CD8-positive, alpha-beta memory T cell (primary cell): ENCODE data around the gene FANCL. TPM values are rescaled to one million over a fixed set of nuclear protein-coding genes. Genes with fewer than 3 reads are reported as not detected.
"Not testable (repeated sequence)": the region's sequence is repeated elsewhere in the genome, so short reads cannot be mapped to it uniquely, and the experiment has no call there.

Experiments used
- CTCF ChIA-PET: fragments of 350-600 bp; sonication (Branson Sonifier 250); formaldehyde crosslinking; loops from one replicate; lab custom pipeline; 2021; ENCODE audit warnings: antibody characterized with exemption; lab: Charles Lee
- POLR2A ChIA-PET: fragments of 350-600 bp; sonication (Branson Sonifier 250); formaldehyde crosslinking; loops from one replicate; lab custom pipeline; 2021; ENCODE audit warnings: antibody characterized with exemption; lab: Charles Lee
- DNase-seq, 5 donors: peaks; one replicate each; pipeline versions ENCODE4 v3.0.0 to v3.0.0-alpha.2; 2020 to 2022; ENCODE audit warnings: mixed read lengths in 1 of 5
- H3K27ac ChIP-seq: one replicate; pipeline ENCODE4 v1.7.0; 2013; ENCODE audit warnings: low read depth, mild to moderate bottlenecking, low read length, moderate library complexity
- H3K27me3 ChIP-seq: 2 replicates; pipeline ENCODE4 v1.7.0; 2013; ENCODE audit warnings: low read length, mild to moderate bottlenecking; ENCODE audit not compliant: insufficient read depth, poor library complexity, severe bottlenecking
- H3K36me3 ChIP-seq: 2 replicates; pipeline ENCODE4 v1.7.0; 2013; ENCODE audit warnings: mild to moderate bottlenecking, low read length, moderate library complexity; ENCODE audit not compliant: insufficient read depth
- H3K4me1 ChIP-seq: 2 replicates; pipeline ENCODE4 v1.7.0; 2013; ENCODE audit warnings: mild to moderate bottlenecking, low read length, moderate library complexity; ENCODE audit not compliant: insufficient read depth
- H3K4me3 ChIP-seq: 2 replicates; pipeline ENCODE4 v1.7.0; 2013; ENCODE audit warnings: mild to moderate bottlenecking, low read length
- H3K9me3 ChIP-seq: 2 replicates; pipeline ENCODE4 v1.7.0; 2013; ENCODE audit warnings: mild to moderate bottlenecking, low read length
- H3K27ac Mint-ChIP-seq, 8 donors: one replicate each; pipeline ENCODE4 v1.8.0; 2020 to 2021; ENCODE audit warnings: mixed read lengths in 8 of 8, mild to moderate bottlenecking in 6 of 8, inconsistent platforms in 3 of 8, moderate library complexity in 3 of 8
- H3K27me3 Mint-ChIP-seq, 2 donors: one replicate each; pipeline ENCODE4 v1.8.0; 2020 to 2021; ENCODE audit warnings: mixed read lengths in 2 of 2, mild to moderate bottlenecking in 1 of 2, moderate library complexity in 1 of 2
- H3K36me3 Mint-ChIP-seq, 3 donors: one replicate each; pipeline ENCODE4 v1.8.0; 2020 to 2021; ENCODE audit warnings: mixed read lengths in 3 of 3, inconsistent platforms in 1 of 3, mild to moderate bottlenecking in 1 of 3
- H3K4me1 Mint-ChIP-seq, 3 donors: one replicate each; pipeline ENCODE4 v1.8.0; 2020 to 2021; ENCODE audit warnings: mixed read lengths in 3 of 3, inconsistent platforms in 1 of 3, mild to moderate bottlenecking in 1 of 3
- H3K4me3 Mint-ChIP-seq, 7 donors: one replicate each; pipeline ENCODE4 v1.8.0; 2020 to 2021; ENCODE audit warnings: mixed read lengths in 7 of 7, mild to moderate bottlenecking in 6 of 7, moderate library complexity in 4 of 7, inconsistent platforms in 2 of 7
- H3K9me3 Mint-ChIP-seq, 5 donors: one replicate each; pipeline ENCODE4 v1.8.0; 2020 to 2022; ENCODE audit warnings: mixed read lengths in 5 of 5, mild to moderate bottlenecking in 3 of 5, moderate library complexity in 2 of 5, inconsistent platforms in 1 of 5
- polyA plus RNA-seq: library from polyadenylated mRNA; unstranded; fragments of 300-500 nt; fragmentation: Illumina TruSeq; gene quantifications from one replicate; pipeline ENCODE4 v1.2.3, GENCODE V29; 2021
- total RNA-seq, 2 experiments: library from RNA; stranded (reverse); gene quantifications; one replicate each; pipeline ENCODE4 v1.2.3, GENCODE V29; 2021

Gene FANCL
- 10 to 100 TPM; 22.6 to 25.1 TPM for total RNA-seq
- polyA plus RNA-seq, result 8.3 TPM

DNA sequence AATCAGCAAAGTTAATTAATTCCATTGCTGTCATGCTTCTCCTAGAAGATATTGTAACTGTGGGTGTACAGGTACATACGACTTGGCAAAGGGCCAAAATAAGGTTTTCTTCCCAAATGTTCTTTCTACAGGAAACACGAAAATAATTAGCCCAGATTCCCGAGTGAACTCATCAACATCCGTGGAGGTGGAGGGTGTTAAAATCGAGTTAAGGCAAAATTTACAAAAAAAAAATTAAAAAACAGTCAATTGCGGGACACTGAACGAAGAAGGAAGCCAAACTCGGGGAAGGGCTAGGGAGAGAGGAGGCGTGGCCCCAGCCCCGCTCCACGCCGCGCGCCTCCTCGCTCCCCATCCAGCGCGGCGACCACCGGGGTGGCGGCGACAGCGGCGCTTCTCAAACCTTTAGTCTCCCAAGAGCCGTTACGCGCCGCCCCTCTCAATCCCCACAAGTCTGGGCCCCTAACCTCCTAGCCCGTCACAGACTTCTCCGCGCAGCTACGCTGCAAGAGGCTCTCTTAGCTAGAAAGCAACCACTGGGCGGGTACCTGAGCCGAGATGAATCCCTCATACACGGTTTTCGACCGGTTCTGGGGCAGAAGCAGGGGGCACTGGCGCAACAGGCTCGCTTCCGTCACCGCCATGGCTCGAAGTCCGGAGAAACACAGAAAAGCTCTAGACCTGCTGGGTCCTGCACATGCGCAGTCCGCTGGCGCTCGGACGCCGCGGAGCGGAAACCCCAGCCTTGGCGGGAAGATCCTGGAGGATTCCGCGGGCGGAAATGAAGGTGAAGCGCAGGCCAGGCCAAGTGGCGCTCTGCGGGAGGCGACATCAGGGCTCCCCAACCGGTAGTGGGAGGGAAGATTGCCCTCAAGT is at the start of gene FANCL:
TSS of gene FANCL (minus strand) at position 656 of the 876 bp plus-strand sequence. CDS start at position 644, 12 bp downstream.
- no peaks in the 10 kb centered on the region for H3K36me3 ChIP-seq
- no peaks in the 10 kb centered on the region for H3K27me3 ChIP-seq
- H3K27me3 Mint-ChIP-seq, result peaks cover 2 to 13% of the 10 kb centered on the region in 2 donors
- POLR2A ChIA-PET, result interaction anchor here (0.8 kb wide), 1 partner anchor 195 kb away, joined by 3 read pairs; the partner anchor contains the start of gene VRK2
- peaks cover 0 to 9% (median 0%) of the 10 kb centered on the region in 3 donors for H3K36me3 Mint-ChIP-seq
- H3K4me3 ChIP-seq, result peak within 1 kb of the TSS; percentile 76
- H3K4me1 ChIP-seq, result peaks cover 6% of the 10 kb centered on the region
- H3K27ac Mint-ChIP-seq, result peak within 1 kb of the TSS; percentile 63 to 98 (median 91)
- peak; percentile 39 to 75 (median 57) for DNase-seq
- CTCF ChIA-PET, result no interaction called here
- H3K9me3 Mint-ChIP-seq, result no peaks in the 10 kb centered on the region
- no peaks in the 10 kb centered on the region for H3K9me3 ChIP-seq
- peaks cover 47 to 55% (median 51%) of the 10 kb centered on the region in 3 donors for H3K4me1 Mint-ChIP-seq
- peak within 1 kb of the TSS; percentile 64 for H3K27ac ChIP-seq
- peak within 1 kb of the TSS; percentile 95 to 99 (median 96) for H3K4me3 Mint-ChIP-seq

DNA sequence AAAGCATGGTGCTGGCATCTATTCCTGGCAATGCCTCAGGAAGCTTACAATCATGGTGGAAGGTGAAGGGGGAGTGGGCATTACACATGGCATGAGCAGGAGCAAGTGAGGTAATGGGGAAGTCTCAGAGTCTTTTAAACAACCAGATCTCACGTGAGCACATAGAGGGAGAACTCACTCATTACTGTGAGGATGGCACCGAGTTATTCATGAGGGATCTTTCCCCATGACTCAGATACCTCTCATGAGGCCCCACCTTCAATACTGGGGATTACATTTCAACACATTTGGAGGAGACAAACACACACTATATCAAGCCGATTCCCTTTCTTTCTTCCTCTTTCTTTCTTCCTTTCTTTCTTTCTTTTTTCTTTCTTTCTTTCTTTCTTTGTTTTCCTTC is 47.9 kb upstream of the FANCL start:
- Mint-ChIP-seq H3K9me3 (no peaks in the 10 kb centered on the region), H3K4me1 (no peaks in the 10 kb centered on the region), H3K27me3 (peaks cover 8 to 33% of the 10 kb centered on the region in 2 donors), H3K36me3 (no peaks in the 10 kb centered on the region), H3K4me3 (no peak overlapping the region), H3K27ac (no peak overlapping the region)
- Histone ChIP-seq H3K27ac (no peak overlapping the region), H3K27me3 (no peaks in the 10 kb centered on the region), H3K9me3 (no peaks in the 10 kb centered on the region), H3K4me1 (no peaks in the 10 kb centered on the region), H3K4me3 (no peak overlapping the region), H3K36me3 (no peaks in the 10 kb centered on the region)
- ChIA-PET CTCF (no interaction called here), POLR2A (no interaction called here)
- DNase-seq, result no peak

DNA sequence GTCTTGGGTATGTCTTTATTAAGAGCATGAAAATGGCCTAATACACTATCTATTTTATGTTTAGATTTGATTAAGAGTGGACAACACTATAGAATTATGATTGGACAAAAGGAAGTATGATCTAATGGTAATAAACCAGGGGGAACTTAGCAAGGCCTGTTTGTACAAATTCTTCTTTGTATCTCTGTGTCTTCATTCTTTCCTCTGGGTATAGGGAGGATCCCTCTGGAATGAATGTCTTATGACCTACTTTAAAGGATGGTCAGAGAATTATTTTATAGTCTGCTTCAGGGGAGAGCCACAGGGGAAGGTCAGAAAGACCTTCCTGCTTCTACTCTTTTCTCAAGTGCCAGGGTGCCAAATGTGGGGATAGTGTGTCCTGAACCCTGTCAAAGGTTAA is 42.8 kb upstream of the FANCL start:
- Histone ChIP-seq H3K4me3 (no peak overlapping the region), H3K4me1 (no peaks in the 10 kb centered on the region), H3K27ac (no peak overlapping the region), H3K9me3 (no peaks in the 10 kb centered on the region), H3K27me3 (no peaks in the 10 kb centered on the region), H3K36me3 (no peaks in the 10 kb centered on the region)
- peaks cover 7 to 8% of the 10 kb centered on the region in 2 donors for H3K27me3 Mint-ChIP-seq
- ChIA-PET POLR2A (no interaction called here), CTCF (no interaction called here)
- DNase-seq, result no peak
- no peak overlapping the region for H3K27ac Mint-ChIP-seq
- H3K4me1 Mint-ChIP-seq, result no peaks in the 10 kb centered on the region
- H3K9me3 Mint-ChIP-seq, result no peaks in the 10 kb centered on the region
- H3K4me3 Mint-ChIP-seq, result no peak overlapping the region
- H3K36me3 Mint-ChIP-seq, result no peaks in the 10 kb centered on the region

DNA sequence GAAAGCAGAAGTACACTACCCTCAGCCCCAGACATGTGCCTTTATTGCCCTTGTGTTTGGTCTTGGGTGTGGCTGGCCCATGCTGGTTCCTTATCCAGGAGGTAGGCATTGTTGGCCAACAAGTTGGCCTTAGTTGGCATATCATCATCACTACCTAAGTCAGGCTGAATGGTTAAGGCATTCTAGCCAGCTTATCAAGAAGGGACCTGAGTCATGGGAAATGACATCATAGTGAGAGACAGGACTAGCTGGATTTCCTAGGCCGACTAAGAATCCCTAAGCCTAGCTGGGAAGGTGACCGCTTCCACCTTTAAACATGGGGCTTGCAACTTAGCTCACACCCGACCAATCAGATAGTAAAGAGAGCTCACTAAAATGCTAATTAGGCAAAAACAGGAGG is 34.0 kb upstream of the FANCL start:
- H3K4me3 ChIP-seq, H3K36me3 Mint-ChIP-seq, H3K36me3 ChIP-seq, H3K9me3 ChIP-seq, DNase-seq, H3K27me3 ChIP-seq, H3K4me3 Mint-ChIP-seq, POLR2A ChIA-PET, CTCF ChIA-PET, H3K4me1 ChIP-seq, H3K4me1 Mint-ChIP-seq, H3K27ac Mint-ChIP-seq, H3K9me3 Mint-ChIP-seq, H3K27ac ChIP-seq: not testable (repeated sequence)
- peaks cover 3 to 17% of the 10 kb centered on the region in 2 donors for H3K27me3 Mint-ChIP-seq

DNA sequence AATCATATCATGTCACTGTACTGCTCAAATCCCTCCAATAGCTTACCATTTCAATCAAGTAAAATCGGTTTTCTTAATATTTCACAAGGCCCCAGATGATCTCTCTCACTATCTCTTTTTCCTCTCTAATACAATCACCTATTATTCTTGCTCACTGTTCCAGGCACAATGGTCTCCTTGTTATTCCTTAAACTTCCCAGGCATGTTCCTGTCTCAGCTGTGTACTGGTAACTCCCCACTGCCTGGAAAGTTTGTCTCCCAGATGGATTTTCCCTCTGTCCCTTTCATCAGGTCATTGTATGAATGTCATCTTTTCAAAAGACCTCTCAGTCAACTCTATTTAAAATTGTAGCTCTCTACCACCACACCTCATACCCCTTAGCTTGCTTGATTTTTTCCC is 30.7 kb upstream of the FANCL start:
- H3K36me3 ChIP-seq, result no peaks in the 10 kb centered on the region
- H3K9me3 ChIP-seq, result no peaks in the 10 kb centered on the region
- H3K36me3 Mint-ChIP-seq, result peaks cover 0 to 2% (median 0%) of the 10 kb centered on the region in 3 donors
- H3K4me1 Mint-ChIP-seq, result no peaks in the 10 kb centered on the region
- H3K9me3 Mint-ChIP-seq, result peaks cover 0 to 2% (median 0%) of the 10 kb centered on the region in 5 donors
- no peak overlapping the region for H3K27ac Mint-ChIP-seq
- no peak overlapping the region for H3K4me3 Mint-ChIP-seq
- POLR2A ChIA-PET, result no interaction called here
- no peaks in the 10 kb centered on the region for H3K27me3 ChIP-seq
- H3K27me3 Mint-ChIP-seq, result peaks cover 5 to 12% of the 10 kb centered on the region in 2 donors
- no peak for DNase-seq
- H3K4me1 ChIP-seq, result no peaks in the 10 kb centered on the region
- no peak overlapping the region for H3K27ac ChIP-seq
- CTCF ChIA-PET, result no interaction called here
- H3K4me3 ChIP-seq, result no peak overlapping the region

DNA sequence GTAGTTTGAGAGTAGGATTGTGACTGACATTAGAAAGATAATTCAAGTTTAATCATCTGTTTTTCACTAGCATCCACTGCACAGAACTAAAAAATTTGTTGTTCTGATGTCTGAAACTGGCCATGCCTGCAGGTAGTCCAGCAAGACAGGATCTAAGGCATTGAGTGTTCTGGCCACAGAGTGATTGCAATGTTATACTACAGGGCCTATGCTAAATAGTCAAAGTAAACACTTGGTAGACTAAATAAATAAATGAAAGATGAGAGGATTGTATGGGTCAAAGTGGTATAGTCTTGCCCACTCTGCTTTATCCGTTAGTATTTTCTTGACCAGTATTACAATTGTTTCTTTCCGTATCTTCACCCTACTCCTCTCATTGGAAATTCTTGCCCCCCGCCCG is 27.6 kb upstream of the FANCL start:
- Histone ChIP-seq H3K4me3 (no peak overlapping the region), H3K27ac (no peak overlapping the region), H3K4me1 (no peaks in the 10 kb centered on the region), H3K36me3 (no peaks in the 10 kb centered on the region), H3K27me3 (no peaks in the 10 kb centered on the region), H3K9me3 (no peaks in the 10 kb centered on the region)
- Mint-ChIP-seq H3K36me3 (no peaks in the 10 kb centered on the region), H3K9me3 (no peaks in the 10 kb centered on the region), H3K27ac (no peak overlapping the region), H3K27me3 (peaks cover 2 to 3% of the 10 kb centered on the region in 2 donors), H3K4me1 (no peaks in the 10 kb centered on the region), H3K4me3 (no peak overlapping the region)
- CTCF ChIA-PET, result no interaction called here
- POLR2A ChIA-PET, result no interaction called here
- DNase-seq, result no peak

DNA sequence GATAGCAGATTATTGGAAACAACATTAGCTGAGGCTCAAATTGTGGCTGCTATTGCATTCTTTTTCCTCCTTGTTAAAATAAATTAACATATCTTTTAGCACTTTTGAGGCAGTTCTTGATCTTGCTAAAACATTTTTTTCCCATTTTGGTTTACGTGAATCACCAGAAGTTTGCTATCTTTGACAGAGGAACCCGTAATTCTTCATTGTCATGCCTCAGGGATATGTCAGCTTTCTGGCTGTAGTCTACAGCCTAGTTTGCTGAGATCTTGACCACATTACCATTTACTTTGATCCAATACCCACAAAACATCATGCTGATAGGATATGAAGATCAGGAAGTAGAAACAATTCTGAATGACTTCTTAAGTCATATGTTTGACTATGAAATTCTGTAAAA is 25.1 kb upstream of the FANCL start:
- POLR2A ChIA-PET, result no interaction called here
- H3K9me3 ChIP-seq, result no peaks in the 10 kb centered on the region
- Mint-ChIP-seq H3K4me1 (no peaks in the 10 kb centered on the region), H3K27ac (no peak overlapping the region), H3K36me3 (no peaks in the 10 kb centered on the region), H3K27me3 (peaks cover 0 to 5% of the 10 kb centered on the region in 2 donors), H3K4me3 (no peak overlapping the region), H3K9me3 (peaks cover 0 to 1% (median 0%) of the 10 kb centered on the region in 5 donors)
- DNase-seq, result no peak
- H3K27me3 ChIP-seq, result no peaks in the 10 kb centered on the region
- CTCF ChIA-PET, result no interaction called here
- no peak overlapping the region for H3K4me3 ChIP-seq
- H3K4me1 ChIP-seq, result no peaks in the 10 kb centered on the region
- no peak overlapping the region for H3K27ac ChIP-seq
- H3K36me3 ChIP-seq, result no peaks in the 10 kb centered on the region

DNA sequence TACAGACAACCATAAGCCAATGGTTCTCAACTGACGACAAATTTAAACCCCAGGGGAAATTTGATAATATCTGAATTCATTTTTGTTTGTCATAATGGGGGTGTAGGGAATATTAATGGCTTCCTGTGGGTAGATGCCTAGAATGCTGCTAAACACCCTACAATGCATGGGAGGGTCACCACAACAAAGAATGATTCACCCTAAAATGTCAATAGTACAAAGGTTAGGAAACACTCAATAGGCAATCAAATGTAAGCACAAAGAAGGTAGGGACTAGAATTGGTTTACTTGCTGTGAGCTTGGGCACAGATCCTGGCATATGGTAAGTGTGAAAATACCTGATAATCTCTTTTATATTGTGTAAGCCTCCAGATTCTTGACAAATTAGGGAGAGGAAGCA is 20.1 kb upstream of the FANCL start:
- no peaks in the 10 kb centered on the region for H3K27me3 ChIP-seq
- CTCF ChIA-PET, result no interaction called here
- no peaks in the 10 kb centered on the region for H3K4me1 ChIP-seq
- Mint-ChIP-seq H3K9me3 (peaks cover 0 to 4% (median 0%) of the 10 kb centered on the region in 5 donors), H3K36me3 (no peaks in the 10 kb centered on the region), H3K27ac (no peak overlapping the region), H3K4me1 (no peaks in the 10 kb centered on the region), H3K4me3 (no peak overlapping the region), H3K27me3 (peaks cover 4 to 10% of the 10 kb centered on the region in 2 donors)
- no peaks in the 10 kb centered on the region for H3K9me3 ChIP-seq
- DNase-seq, result no peak
- no peaks in the 10 kb centered on the region for H3K36me3 ChIP-seq
- no peak overlapping the region for H3K4me3 ChIP-seq
- H3K27ac ChIP-seq, result no peak overlapping the region
- POLR2A ChIA-PET, result no interaction called here
